PC-3 (cell line): ENCODE data around the gene CAND1.

Experiments used
- CTCF ChIP-seq: fragments of 300-600 bp; sonication (generic); conservative IDR thresholded peaks from 2 replicates; pipeline ENCODE4 v1.5.1; 2017; ENCODE audit warnings: antibody characterized with exemption, low read depth, mild to moderate bottlenecking, low read length
- EZH2 ChIP-seq: fragments of 300-600 bp; sonication (generic); IDR thresholded peaks from one replicate; pipeline ENCODE4 v1.6.1; 2017; ENCODE audit warnings: antibody characterized with exemption, mild to moderate bottlenecking, low read length; ENCODE audit not compliant: unreplicated experiment
- EZH2phosphoT487 ChIP-seq: fragments of 300-600 bp; sonication (generic); IDR thresholded peaks from 2 replicates; pipeline ENCODE4 v1.6.1; 2018; ENCODE audit warnings: mild to moderate bottlenecking, antibody characterized with exemption, low read length, borderline replicate concordance

GRCh38 chr12:67271976-67272375 is 2.8 kb downstream of the CAND1 start:
- TF ChIP-seq CTCF (no peak), EZH2 (no peak), EZH2phosphoT487 (no peak)
